Measurements from ENCODE around the gene ACACB. TPM values are rescaled to one million over a fixed set of nuclear protein-coding genes. Genes with fewer than 3 reads are reported as not detected.

Gene ACACB
- total RNA-seq, 1 experiment from 2014 or later = 20.0 TPM

DNA sequence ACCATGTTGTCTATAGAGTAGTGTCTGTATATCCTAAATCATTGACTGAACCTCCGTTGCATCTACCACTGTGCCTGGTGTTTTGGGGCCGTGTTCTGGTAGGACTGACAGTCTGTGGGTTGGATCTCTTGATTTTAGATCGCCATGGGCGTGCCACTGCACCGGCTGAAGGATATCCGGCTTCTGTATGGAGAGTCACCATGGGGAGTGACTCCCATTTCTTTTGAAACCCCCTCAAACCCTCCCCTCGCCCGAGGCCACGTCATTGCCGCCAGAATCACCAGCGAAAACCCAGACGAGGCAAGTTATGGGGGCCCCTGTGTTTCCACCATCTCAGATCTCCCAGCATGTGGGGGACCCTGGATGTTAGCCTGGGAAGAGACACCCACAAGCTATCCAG, 69.1 kb downstream of the ACACB start:
- TF ChIP-seq, protein P1, sequence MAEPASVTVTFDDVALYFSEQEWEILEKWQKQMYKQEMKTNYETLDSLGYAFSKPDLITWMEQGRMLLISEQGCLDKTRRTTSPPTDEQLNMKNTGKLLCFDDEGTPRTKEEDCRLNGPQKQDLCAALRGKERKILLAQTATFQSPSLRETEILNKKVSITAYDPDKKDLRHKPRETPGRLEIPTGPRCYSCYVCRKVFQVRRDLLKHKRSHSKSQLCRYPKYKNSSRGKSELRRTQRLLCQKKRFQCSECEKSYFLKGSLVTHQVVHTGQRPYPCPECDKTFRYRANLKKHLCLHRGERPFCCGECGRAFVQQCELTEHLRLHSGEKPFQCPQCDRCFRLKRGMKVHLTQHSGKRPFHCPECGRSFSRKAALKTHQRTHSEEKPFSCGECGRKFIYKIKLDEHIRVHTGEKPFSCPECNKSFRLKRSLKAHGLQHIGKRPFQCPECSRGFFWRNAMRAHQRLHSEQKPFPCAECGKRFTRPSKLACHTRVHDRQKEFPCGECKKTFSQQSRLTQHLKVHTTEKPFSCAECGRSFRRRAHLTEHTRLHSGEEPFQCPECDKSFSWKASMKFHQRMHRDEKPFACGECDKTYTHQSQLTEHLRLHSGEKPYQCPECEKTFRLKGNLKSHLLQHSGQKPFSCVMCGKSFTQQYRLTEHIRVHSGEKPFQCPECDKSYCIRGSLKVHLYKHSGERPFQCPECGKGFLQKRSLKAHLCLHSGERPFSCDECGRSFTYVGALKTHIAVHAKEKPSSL (CRISPR knock-in tag; conservative IDR thresholded peaks at IDR 0.05) = no peak
- TF ChIP-seq, protein P2, sequence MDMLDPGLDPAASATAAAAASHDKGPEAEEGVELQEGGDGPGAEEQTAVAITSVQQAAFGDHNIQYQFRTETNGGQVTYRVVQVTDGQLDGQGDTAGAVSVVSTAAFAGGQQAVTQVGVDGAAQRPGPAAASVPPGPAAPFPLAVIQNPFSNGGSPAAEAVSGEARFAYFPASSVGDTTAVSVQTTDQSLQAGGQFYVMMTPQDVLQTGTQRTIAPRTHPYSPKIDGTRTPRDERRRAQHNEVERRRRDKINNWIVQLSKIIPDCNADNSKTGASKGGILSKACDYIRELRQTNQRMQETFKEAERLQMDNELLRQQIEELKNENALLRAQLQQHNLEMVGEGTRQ (CRISPR knock-in tag; IDR thresholded peaks at IDR 0.05) = no peak
- TF ChIP-seq JUN (CRISPR knock-in tag; IDR thresholded peaks at IDR 0.05) (no peak), FOXJ3 (CRISPR knock-in tag; IDR thresholded peaks at IDR 0.05; ENCODE audit: borderline replicate concordance) (no peak), SOX15 (CRISPR knock-in tag; IDR thresholded peaks at IDR 0.05) (no peak)
- TF ChIP-seq, protein P3, sequence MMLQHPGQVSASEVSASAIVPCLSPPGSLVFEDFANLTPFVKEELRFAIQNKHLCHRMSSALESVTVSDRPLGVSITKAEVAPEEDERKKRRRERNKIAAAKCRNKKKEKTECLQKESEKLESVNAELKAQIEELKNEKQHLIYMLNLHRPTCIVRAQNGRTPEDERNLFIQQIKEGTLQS (CRISPR knock-in tag; conservative IDR thresholded peaks at IDR 0.05) = no peak
- TF ChIP-seq, protein P4, sequence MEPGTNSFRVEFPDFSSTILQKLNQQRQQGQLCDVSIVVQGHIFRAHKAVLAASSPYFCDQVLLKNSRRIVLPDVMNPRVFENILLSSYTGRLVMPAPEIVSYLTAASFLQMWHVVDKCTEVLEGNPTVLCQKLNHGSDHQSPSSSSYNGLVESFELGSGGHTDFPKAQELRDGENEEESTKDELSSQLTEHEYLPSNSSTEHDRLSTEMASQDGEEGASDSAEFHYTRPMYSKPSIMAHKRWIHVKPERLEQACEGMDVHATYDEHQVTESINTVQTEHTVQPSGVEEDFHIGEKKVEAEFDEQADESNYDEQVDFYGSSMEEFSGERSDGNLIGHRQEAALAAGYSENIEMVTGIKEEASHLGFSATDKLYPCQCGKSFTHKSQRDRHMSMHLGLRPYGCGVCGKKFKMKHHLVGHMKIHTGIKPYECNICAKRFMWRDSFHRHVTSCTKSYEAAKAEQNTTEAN (CRISPR knock-in tag; IDR thresholded peaks at IDR 0.05) = no peak
- Mint-ChIP-seq H3K9me3 (no peaks in the 10 kb centered on the region), H3K27me3 (ENCODE audit: low read depth) (no peaks in the 10 kb centered on the region), H3K27ac (no peak overlapping the region), H3K4me1 (no peaks in the 10 kb centered on the region), H3K4me3 (no peak overlapping the region), H3K36me3 (peaks cover 7% of the 10 kb centered on the region)
- ChIA-PET CTCF (no interaction called here), POLR2A (no interaction called here)
- no peak for ATAC-seq
- DNase-seq (ENCODE audit: low spot score) = no peak

DNA sequence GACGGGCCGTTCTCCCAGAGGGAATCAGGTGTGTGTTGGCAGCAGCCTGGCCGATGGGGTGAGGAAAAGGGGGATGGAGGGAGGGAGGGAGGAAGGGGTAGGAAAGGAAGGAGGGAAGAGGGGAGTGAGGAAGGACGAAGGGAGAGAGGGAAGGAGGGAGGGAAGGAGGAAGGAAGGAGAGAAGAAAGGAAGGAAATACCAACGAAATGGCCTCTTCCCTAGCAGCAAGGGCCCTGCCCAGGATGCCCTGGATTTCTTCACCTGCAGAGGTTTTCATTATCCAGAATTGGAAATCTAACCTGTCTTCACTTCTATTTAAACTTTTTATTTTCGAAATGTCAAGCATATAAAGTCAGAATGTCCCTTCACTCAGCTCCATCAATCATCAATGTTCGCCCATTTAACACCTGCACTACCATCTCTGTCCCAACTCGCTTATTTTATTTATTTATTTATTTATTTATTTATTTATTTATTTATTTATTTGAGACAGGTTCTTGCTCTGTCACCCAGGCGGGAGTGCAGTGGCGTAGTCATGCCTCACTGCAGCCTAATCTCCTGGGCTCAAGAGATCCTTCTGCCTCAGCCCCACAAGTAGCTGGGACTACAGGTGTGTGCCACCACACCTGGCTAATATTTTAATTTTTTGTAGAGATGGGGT, 70.7 kb downstream of the ACACB start:
- no peaks in the 10 kb centered on the region for H3K27me3 Mint-ChIP-seq (ENCODE audit: low read depth)
- H3K4me1 Mint-ChIP-seq = no peaks in the 10 kb centered on the region

More for the DNA sequence above, 70.7 kb downstream of the ACACB start:
- CTCF ChIA-PET = interaction anchor here (0.7 to 1.1 kb wide), 2 partner anchors 75 kb away, joined by 3 read pairs; no protein-coding TSS in a partner anchor
- Mint-ChIP-seq H3K27ac (no peak overlapping the region), H3K36me3 (peaks cover 6% of the 10 kb centered on the region; the same call in 1 of the 2 replicates), H3K4me3 (no peak overlapping the region), H3K9me3 (no peaks in the 10 kb centered on the region)
- POLR2A ChIA-PET = no interaction called here
- DNase-seq (ENCODE audit: low spot score) (no peak), ATAC-seq (no peak)
- TF ChIP-seq TEAD4 (CRISPR knock-in tag; IDR thresholded peaks at IDR 0.05) = no peak
- TF ChIP-seq, protein P2 (CRISPR knock-in tag; IDR thresholded peaks at IDR 0.05) = no peak
- TF ChIP-seq, protein P5, sequence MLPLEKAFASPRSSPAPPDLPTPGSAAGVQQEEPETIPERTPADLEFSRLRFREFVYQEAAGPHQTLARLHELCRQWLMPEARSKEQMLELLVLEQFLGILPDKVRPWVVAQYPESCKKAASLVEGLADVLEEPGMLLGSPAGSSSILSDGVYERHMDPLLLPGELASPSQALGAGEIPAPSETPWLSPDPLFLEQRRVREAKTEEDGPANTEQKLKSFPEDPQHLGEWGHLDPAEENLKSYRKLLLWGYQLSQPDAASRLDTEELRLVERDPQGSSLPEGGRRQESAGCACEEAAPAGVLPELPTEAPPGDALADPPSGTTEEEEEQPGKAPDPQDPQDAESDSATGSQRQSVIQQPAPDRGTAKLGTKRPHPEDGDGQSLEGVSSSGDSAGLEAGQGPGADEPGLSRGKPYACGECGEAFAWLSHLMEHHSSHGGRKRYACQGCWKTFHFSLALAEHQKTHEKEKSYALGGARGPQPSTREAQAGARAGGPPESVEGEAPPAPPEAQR (CRISPR knock-in tag; IDR thresholded peaks at IDR 0.05) = no peak
- TF ChIP-seq, protein P6, sequence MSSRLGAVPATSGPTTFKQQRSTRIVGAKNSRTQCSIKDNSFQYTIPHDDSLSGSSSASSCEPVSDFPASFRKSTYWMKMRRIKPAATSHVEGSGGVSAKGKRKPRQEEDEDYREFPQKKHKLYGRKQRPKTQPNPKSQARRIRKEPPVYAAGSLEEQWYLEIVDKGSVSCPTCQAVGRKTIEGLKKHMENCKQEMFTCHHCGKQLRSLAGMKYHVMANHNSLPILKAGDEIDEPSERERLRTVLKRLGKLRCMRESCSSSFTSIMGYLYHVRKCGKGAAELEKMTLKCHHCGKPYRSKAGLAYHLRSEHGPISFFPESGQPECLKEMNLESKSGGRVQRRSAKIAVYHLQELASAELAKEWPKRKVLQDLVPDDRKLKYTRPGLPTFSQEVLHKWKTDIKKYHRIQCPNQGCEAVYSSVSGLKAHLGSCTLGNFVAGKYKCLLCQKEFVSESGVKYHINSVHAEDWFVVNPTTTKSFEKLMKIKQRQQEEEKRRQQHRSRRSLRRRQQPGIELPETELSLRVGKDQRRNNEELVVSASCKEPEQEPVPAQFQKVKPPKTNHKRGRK (CRISPR knock-in tag; IDR thresholded peaks at IDR 0.05; ENCODE audit: borderline replicate concordance) = no peak
- no peak for TF ChIP-seq TEAD1 (CRISPR knock-in tag; IDR thresholded peaks at IDR 0.05)
- no peak for TF ChIP-seq FOXP1 (CRISPR knock-in tag; IDR thresholded peaks at IDR 0.05; ENCODE audit: borderline replicate concordance)
- no peak for TF ChIP-seq ZNF423 (CRISPR knock-in tag; IDR thresholded peaks at IDR 0.05)
- TF ChIP-seq, protein P7, sequence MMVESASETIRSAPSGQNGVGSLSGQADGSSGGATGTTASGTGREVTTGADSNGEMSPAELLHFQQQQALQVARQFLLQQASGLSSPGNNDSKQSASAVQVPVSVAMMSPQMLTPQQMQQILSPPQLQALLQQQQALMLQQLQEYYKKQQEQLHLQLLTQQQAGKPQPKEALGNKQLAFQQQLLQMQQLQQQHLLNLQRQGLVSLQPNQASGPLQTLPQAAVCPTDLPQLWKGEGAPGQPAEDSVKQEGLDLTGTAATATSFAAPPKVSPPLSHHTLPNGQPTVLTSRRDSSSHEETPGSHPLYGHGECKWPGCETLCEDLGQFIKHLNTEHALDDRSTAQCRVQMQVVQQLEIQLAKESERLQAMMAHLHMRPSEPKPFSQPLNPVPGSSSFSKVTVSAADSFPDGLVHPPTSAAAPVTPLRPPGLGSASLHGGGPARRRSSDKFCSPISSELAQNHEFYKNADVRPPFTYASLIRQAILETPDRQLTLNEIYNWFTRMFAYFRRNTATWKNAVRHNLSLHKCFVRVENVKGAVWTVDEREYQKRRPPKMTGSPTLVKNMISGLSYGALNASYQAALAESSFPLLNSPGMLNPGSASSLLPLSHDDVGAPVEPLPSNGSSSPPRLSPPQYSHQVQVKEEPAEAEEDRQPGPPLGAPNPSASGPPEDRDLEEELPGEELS (CRISPR knock-in tag; IDR thresholded peaks at IDR 0.05) = no peak
- TF ChIP-seq, protein P8, sequence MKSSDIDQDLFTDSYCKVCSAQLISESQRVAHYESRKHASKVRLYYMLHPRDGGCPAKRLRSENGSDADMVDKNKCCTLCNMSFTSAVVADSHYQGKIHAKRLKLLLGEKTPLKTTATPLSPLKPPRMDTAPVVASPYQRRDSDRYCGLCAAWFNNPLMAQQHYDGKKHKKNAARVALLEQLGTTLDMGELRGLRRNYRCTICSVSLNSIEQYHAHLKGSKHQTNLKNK (CRISPR knock-in tag; IDR thresholded peaks at IDR 0.05) = no peak
- TF ChIP-seq CREB1 (CRISPR knock-in tag; IDR thresholded peaks at IDR 0.05) = no peak
- TF ChIP-seq, protein P9, sequence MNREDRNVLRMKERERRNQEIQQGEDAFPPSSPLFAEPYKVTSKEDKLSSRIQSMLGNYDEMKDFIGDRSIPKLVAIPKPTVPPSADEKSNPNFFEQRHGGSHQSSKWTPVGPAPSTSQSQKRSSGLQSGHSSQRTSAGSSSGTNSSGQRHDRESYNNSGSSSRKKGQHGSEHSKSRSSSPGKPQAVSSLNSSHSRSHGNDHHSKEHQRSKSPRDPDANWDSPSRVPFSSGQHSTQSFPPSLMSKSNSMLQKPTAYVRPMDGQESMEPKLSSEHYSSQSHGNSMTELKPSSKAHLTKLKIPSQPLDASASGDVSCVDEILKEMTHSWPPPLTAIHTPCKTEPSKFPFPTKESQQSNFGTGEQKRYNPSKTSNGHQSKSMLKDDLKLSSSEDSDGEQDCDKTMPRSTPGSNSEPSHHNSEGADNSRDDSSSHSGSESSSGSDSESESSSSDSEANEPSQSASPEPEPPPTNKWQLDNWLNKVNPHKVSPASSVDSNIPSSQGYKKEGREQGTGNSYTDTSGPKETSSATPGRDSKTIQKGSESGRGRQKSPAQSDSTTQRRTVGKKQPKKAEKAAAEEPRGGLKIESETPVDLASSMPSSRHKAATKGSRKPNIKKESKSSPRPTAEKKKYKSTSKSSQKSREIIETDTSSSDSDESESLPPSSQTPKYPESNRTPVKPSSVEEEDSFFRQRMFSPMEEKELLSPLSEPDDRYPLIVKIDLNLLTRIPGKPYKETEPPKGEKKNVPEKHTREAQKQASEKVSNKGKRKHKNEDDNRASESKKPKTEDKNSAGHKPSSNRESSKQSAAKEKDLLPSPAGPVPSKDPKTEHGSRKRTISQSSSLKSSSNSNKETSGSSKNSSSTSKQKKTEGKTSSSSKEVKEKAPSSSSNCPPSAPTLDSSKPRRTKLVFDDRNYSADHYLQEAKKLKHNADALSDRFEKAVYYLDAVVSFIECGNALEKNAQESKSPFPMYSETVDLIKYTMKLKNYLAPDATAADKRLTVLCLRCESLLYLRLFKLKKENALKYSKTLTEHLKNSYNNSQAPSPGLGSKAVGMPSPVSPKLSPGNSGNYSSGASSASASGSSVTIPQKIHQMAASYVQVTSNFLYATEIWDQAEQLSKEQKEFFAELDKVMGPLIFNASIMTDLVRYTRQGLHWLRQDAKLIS (CRISPR knock-in tag; IDR thresholded peaks at IDR 0.05; ENCODE audit: borderline replicate concordance) = no peak
- TF ChIP-seq, protein P10, sequence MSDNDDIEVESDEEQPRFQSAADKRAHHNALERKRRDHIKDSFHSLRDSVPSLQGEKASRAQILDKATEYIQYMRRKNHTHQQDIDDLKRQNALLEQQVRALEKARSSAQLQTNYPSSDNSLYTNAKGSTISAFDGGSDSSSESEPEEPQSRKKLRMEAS (CRISPR knock-in tag; IDR thresholded peaks at IDR 0.05) = no peak
